NK-92 (cell line): ENCODE measurements around the gene RPTOR.

Experiments used
- DNase-seq: peaks from one replicate; lab custom pipeline; 2025; ENCODE audit not compliant: unreplicated experiment; lab: John Stamatoyannopoulos, UW

RPTOR gene

GRCh38 chr17:80886641-80887573 lies 342.3 kb downstream of the RPTOR start:
- no peak for DNase-seq

GRCh38 chr17:80887639-80888175 lies 343.1 kb downstream of the RPTOR start:
- no peak for DNase-seq

GRCh38 chr17:80888276-80889160 lies 343.9 kb downstream of the RPTOR start:
- DNase-seq: no peak

- no peak for DNase-seq
Observed at GRCh38 chr17:80889231-80890195, 344.9 kb downstream of the RPTOR start.

GRCh38 chr17:80890196-80890920 lies 345.7 kb downstream of the RPTOR start:
- DNase-seq: no peak

- DNase-seq: no peak
Observed at GRCh38 chr17:80890921-80891396, 346.3 kb downstream of the RPTOR start.

GRCh38 chr17:80891397-80892018 lies 346.9 kb downstream of the RPTOR start:
- DNase-seq: no peak

GRCh38 chr17:80892019-80892855 lies 347.6 kb downstream of the RPTOR start:
- no peak for DNase-seq

GRCh38 chr17:80892900-80893603 lies 348.4 kb downstream of the RPTOR start:
- DNase-seq: no peak

GRCh38 chr17:80893604-80894438 lies 349.2 kb downstream of the RPTOR start:
- DNase-seq: no peak

GRCh38 chr17:80894439-80894721 lies 349.7 kb downstream of the RPTOR start:
- DNase-seq: no peak

- no peak for DNase-seq
Observed at GRCh38 chr17:80894726-80895125, 350.1 kb downstream of the RPTOR start.

GRCh38 chr17:80895366-80895765 lies 350.7 kb downstream of the RPTOR start:
- no peak for DNase-seq

GRCh38 chr17:80898716-80899115 lies 354.1 kb downstream of the RPTOR start:
- DNase-seq: no peak

GRCh38 chr17:80899402-80900268 lies 355.0 kb downstream of the RPTOR start:
- DNase-seq: no peak

GRCh38 chr17:80901319-80901718 lies 356.7 kb downstream of the RPTOR start:
- DNase-seq: no peak
